ENCODE data around the gene RAB1B.

- TF ChIP-seq POLR2A (IDR thresholded peaks at IDR 0.05) (no peak), CTCF (IDR thresholded peaks at IDR 0.05 in 4 of 5, conservative IDR thresholded peaks at IDR 0.05 in 1 of 5) (no peak)
These were observed 13.5 kb downstream of the RAB1B start for GRCh38 chr11:66281776-66282467.
